SU-DHL-6 (cell line): Measurements from ENCODE around the gene LRP1B.

Experiments used
- H2AFZ ChIP-seq: fragments of 200-600 bp; sonication (generic); 2 replicates; pipeline ENCODE4 v1.6.1; 2014; ENCODE audit warnings: low read depth, mild to moderate bottlenecking, moderate library complexity, mixed read lengths, antibody characterized with exemption, low read length; ENCODE audit not compliant: severe bottlenecking
- H3F3A ChIP-seq: fragments of 200-600 bp; shearing (Covaris generic); 2 replicates; pipeline ENCODE4 v1.6.0; 2016; ENCODE audit warnings: antibody characterized with exemption, mild to moderate bottlenecking; ENCODE audit not compliant: insufficient read depth
- H3K27ac ChIP-seq: fragments of 200-600 bp; sonication (generic); 2 replicates; pipeline ENCODE4 v1.5.1; 2016; ENCODE audit warnings: low read depth, mild to moderate bottlenecking, low read length, moderate library complexity, mixed read lengths
- H3K27me3 ChIP-seq: fragments of 200-600 bp; sonication (generic), shearing (Covaris generic); 2 replicates; pipeline ENCODE4 v1.6.0; 2014; ENCODE audit warnings: mild to moderate bottlenecking, low read length
- H3K36me3 ChIP-seq: fragments of 200-600 bp; sonication (generic); 2 replicates; pipeline ENCODE4 v1.6.1; 2014; ENCODE audit warnings: mild to moderate bottlenecking, low read length, mixed read lengths
- H3K4me2 ChIP-seq: fragments of 300-600, 200-600 bp; shearing (Covaris generic), sonication (generic); 2 replicates; pipeline ENCODE4 v1.6.0; 2014; ENCODE audit warnings: low read length, low read depth, mild to moderate bottlenecking; ENCODE audit not compliant: poor library complexity, severe bottlenecking
- H3K4me3 ChIP-seq: fragments of 200-600 bp; sonication (generic); 2 replicates; pipeline ENCODE4 v1.5.1; 2014; ENCODE audit warnings: antibody characterized with exemption, low read length, mild to moderate bottlenecking, mixed read lengths; ENCODE audit not compliant: insufficient read depth, poor library complexity, severe bottlenecking
- H3K79me2 ChIP-seq: fragments of 200-600 bp; sonication (generic); 2 replicates; pipeline ENCODE4 v1.6.1; 2014; ENCODE audit warnings: mild to moderate bottlenecking, low read length, moderate library complexity; ENCODE audit not compliant: insufficient read depth
- H3K9ac ChIP-seq: fragments of 200-600 bp; sonication (generic); 2 replicates; pipeline ENCODE4 v1.7.0; 2014; ENCODE audit warnings: mild to moderate bottlenecking, low read length
- H3K9me2 ChIP-seq: fragments of 200-600 bp; sonication (generic); replicated peaks from 2 replicates; pipeline ENCODE4 v1.6.1; 2014; ENCODE audit warnings: low read length; ENCODE audit not compliant: insufficient read depth
- H3K9me3 ChIP-seq: fragments of 200-600 bp; sonication (generic); 2 replicates; pipeline ENCODE4 v1.6.1; 2014; ENCODE audit warnings: low read length, mixed read lengths; ENCODE audit not compliant: insufficient read depth
- H4K20me1 ChIP-seq: fragments of 200-600 bp; sonication (generic); 2 replicates; pipeline ENCODE4 v1.6.1; 2014; ENCODE audit warnings: low read depth, mild to moderate bottlenecking, antibody characterized with exemption, low read length, moderate library complexity, mixed read lengths
- CTCF ChIP-seq: fragments of 200-600 bp; sonication (generic); IDR thresholded peaks from one replicate; pipeline ENCODE4 v1.5.1; 2017; ENCODE audit warnings: antibody characterized with exemption, mild to moderate bottlenecking, low read length, moderate library complexity; ENCODE audit not compliant: insufficient read depth, poor library complexity, severe bottlenecking
- EZH2phosphoT487 ChIP-seq: fragments of 200-600 bp; sonication (generic), shearing (Covaris generic); conservative IDR thresholded peaks from 2 replicates; pipeline ENCODE4 v1.6.1; 2018; ENCODE audit warnings: mild to moderate bottlenecking, antibody characterized with exemption, low read length, moderate library complexity, mixed read lengths

Gene LRP1B

DNA sequence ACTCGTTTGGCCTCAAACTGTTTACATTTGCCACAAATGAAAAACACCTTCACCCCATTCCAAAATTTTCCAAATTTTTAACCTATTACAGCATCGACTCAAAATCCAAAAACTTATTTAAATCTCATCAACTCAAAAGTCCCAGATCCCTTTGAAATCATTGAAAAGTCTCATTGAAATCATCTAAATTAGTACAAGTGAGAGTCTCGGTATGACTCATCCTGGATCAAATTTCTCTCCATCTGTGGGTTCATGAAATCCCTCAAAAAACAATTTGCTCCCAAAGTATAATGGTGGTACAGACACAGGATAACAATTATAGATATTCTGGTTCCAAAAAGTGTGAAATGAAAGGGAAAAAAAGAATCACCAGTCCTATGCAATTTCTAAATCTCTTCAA lies 65.1 kb downstream of the LRP1B start:
- no peak overlapping the region for H3K27ac ChIP-seq
- no peaks in the 10 kb centered on the region for H4K20me1 ChIP-seq
- TF ChIP-seq CTCF (no peak), EZH2phosphoT487 (no peak)
- H3K9me2 ChIP-seq = no peaks in the 10 kb centered on the region
- no peak overlapping the region for H3K4me2 ChIP-seq
- H3K79me2 ChIP-seq = no peaks in the 10 kb centered on the region
- H2AFZ ChIP-seq = no peak overlapping the region
- H3F3A ChIP-seq = no peaks in the 10 kb centered on the region
- H3K27me3 ChIP-seq = no peaks in the 10 kb centered on the region
- H3K9me3 ChIP-seq = no peaks in the 10 kb centered on the region
- no peak overlapping the region for H3K4me3 ChIP-seq
- H3K9ac ChIP-seq = no peak overlapping the region
- no peaks in the 10 kb centered on the region for H3K36me3 ChIP-seq

DNA sequence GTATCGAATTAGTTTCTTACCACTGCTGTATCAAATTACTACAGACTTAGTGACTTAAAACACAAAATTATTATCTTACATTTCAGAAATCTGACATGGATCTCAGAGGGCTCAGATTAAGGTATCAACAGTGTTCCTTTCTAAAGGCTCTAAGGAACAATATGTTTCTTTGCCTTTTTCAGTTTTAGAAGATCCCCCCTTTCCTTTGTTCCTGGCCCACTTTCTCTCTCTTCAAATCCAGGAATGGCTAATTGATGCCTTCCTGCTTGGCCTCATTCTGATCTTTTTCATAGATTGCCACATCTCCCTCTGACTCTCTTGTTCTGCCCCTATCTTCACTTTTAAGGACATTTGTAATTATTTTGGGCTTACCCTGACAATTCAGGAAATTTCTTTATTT lies 65.7 kb downstream of the LRP1B start:
- no peaks in the 10 kb centered on the region for H3F3A ChIP-seq
- H3K9me3 ChIP-seq = no peaks in the 10 kb centered on the region
- no peaks in the 10 kb centered on the region for H3K9me2 ChIP-seq
- H3K9ac ChIP-seq = no peak overlapping the region
- H3K4me3 ChIP-seq = no peak overlapping the region
- H2AFZ ChIP-seq = no peak overlapping the region
- no peak overlapping the region for H3K4me2 ChIP-seq
- no peaks in the 10 kb centered on the region for H3K36me3 ChIP-seq
- H3K79me2 ChIP-seq = no peaks in the 10 kb centered on the region
- H3K27me3 ChIP-seq = no peaks in the 10 kb centered on the region
- TF ChIP-seq EZH2phosphoT487 = no peak
- TF ChIP-seq CTCF = no peak
- no peak overlapping the region for H3K27ac ChIP-seq
- H4K20me1 ChIP-seq = no peaks in the 10 kb centered on the region

DNA sequence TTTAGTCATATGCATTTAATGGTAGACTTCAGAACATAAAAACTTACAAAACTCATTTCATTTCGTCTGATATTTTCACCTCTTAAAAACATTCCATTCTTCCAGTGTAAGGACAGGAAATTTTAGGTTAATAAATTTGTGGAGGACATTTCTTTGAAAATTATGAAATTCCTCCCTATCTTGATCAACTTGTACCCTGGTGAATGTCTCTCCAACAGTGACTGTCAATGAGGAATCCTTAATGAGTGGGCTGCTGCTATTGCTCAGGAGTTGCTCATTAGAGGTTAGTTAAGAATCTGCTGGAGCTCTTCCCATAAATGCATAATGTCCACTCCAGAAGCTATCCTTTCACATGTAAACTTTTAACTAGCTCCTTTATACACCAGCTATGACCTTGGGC lies 69.1 kb downstream of the LRP1B start:
- no peak overlapping the region for H2AFZ ChIP-seq
- no peak overlapping the region for H3K9ac ChIP-seq
- H3K4me3 ChIP-seq = no peak overlapping the region
- H3K36me3 ChIP-seq = no peaks in the 10 kb centered on the region
- H3K4me2 ChIP-seq = no peak overlapping the region
- H3K9me2 ChIP-seq = no peaks in the 10 kb centered on the region
- TF ChIP-seq EZH2phosphoT487 (no peak), CTCF (no peak)
- no peaks in the 10 kb centered on the region for H3F3A ChIP-seq
- H3K27me3 ChIP-seq = no peaks in the 10 kb centered on the region
- no peaks in the 10 kb centered on the region for H3K9me3 ChIP-seq
- H4K20me1 ChIP-seq = no peaks in the 10 kb centered on the region
- H3K79me2 ChIP-seq = no peaks in the 10 kb centered on the region
- H3K27ac ChIP-seq = no peak overlapping the region

DNA sequence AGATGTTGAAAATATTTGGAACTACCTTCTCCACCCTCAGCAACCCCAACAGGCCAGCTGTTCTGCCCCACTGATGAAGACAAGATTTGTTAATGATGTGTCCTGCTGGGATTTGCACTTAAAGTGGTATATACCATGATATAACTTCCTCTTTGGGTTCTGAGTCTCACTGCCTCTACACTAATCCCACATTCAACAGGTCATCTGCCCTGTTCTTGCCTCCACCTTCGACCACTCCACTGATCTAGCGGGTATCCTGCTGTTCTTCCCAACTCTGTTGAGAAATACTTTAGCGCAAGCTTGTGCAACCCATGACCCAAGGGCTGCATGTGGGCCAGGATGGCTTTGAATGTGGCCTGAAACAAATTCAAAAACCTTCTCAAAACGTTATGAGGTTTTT lies 72.7 kb downstream of the LRP1B start:
- no peak for TF ChIP-seq EZH2phosphoT487
- TF ChIP-seq CTCF = no peak
- Histone ChIP-seq H3K9me2 (no peaks in the 10 kb centered on the region), H3K4me2 (no peak overlapping the region), H3K9me3 (no peaks in the 10 kb centered on the region), H3K79me2 (no peaks in the 10 kb centered on the region), H3K27me3 (no peaks in the 10 kb centered on the region), H3K27ac (no peak overlapping the region), H3K36me3 (no peaks in the 10 kb centered on the region), H2AFZ (no peak overlapping the region), H3F3A (no peaks in the 10 kb centered on the region), H3K4me3 (no peak overlapping the region), H3K9ac (no peak overlapping the region), H4K20me1 (no peaks in the 10 kb centered on the region)
